Measurements from ENCODE around the gene CCSAP. TPM values are rescaled to one million over a fixed set of nuclear protein-coding genes. Genes with fewer than 3 reads are reported as not detected.

CCSAP gene
- polyA plus RNA-seq, 3 donors = 5.2 to 12.2 (median 6.7) TPM

DNA sequence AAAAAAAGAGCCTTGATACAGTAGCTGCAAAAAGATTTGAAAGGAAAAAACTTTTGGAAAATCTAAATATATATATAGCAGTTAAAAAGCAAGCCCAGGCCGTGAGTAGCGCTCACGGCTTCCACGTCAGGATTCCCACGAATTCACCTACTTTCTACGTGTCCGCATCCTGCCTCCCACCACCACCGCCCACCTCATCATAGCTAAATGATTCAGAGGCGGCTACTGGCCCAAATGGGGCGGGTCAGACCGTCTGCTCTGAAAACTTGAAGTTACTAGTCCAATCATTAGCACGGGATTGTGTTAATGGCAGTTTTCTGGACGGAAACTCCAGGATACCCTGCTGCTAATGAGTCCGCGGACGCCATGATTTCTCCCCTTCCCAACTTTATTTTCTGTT is 1.3 kb upstream of the CCSAP start:
- peaks cover 37% of the 10 kb centered on the region for H3K4me1 Mint-ChIP-seq
- H3K9me3 Mint-ChIP-seq = peaks cover 0 to 6% (median 4%) of the 10 kb centered on the region in 7 donors
- intact Hi-C loops (cut with micrococcal nuclease) = loop anchor here (5.0 kb wide), 2 partner anchors 72 to 77 kb away; partner anchors contain the start of gene RAB4A (in 1 of the 2)
- peaks cover 29% of the 10 kb centered on the region for H3K79me2 ChIP-seq (ENCODE audit: insufficient read depth, low read length)
- H2AFZ ChIP-seq (ENCODE audit: insufficient read depth, low read depth, low read length, poor library complexity, severe bottlenecking) = no peak overlapping the region
- no peak for DNase-seq
- H3K27ac ChIP-seq (ENCODE audit: low read depth in 1 of 2, low read length in 2 of 2) = no peak overlapping the region
- H3K36me3 Mint-ChIP-seq = peaks cover 0 to 5% of the 10 kb centered on the region in 2 donors
- peak overlapping the region; percentile 91 to 93 for H3K4me3 Mint-ChIP-seq
- TF ChIP-seq, protein P1, sequence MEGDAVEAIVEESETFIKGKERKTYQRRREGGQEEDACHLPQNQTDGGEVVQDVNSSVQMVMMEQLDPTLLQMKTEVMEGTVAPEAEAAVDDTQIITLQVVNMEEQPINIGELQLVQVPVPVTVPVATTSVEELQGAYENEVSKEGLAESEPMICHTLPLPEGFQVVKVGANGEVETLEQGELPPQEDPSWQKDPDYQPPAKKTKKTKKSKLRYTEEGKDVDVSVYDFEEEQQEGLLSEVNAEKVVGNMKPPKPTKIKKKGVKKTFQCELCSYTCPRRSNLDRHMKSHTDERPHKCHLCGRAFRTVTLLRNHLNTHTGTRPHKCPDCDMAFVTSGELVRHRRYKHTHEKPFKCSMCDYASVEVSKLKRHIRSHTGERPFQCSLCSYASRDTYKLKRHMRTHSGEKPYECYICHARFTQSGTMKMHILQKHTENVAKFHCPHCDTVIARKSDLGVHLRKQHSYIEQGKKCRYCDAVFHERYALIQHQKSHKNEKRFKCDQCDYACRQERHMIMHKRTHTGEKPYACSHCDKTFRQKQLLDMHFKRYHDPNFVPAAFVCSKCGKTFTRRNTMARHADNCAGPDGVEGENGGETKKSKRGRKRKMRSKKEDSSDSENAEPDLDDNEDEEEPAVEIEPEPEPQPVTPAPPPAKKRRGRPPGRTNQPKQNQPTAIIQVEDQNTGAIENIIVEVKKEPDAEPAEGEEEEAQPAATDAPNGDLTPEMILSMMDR (IDR thresholded peaks at IDR 0.05) = no peak
- WGBS (ENCODE audit: insufficient coverage) = 91% methylated on average over 10 of the region's 16 CpGs
- H3K4me2 ChIP-seq (replicated peaks; ENCODE audit: extremely low read depth, low read length, poor library complexity, severe bottlenecking) = peak overlapping the region; percentile 93
- no peaks in the 10 kb centered on the region for H3K9me3 ChIP-seq (replicated peaks in 1 of 2; ENCODE audit: control insufficient read depth in 1 of 2, insufficient read depth in 1 of 2, low read length in 2 of 2)
- H3K4me1 ChIP-seq (ENCODE audit: control insufficient read depth in 1 of 2, insufficient read depth in 2 of 2, low read length in 2 of 2) = peaks cover 29 to 41% of the 10 kb centered on the region in 2 donors
- H3K27me3 ChIP-seq (ENCODE audit: control insufficient read depth in 2 of 2, insufficient read depth in 2 of 2, low read length in 2 of 2) = no peaks in the 10 kb centered on the region
- H3K27me3 Mint-ChIP-seq (ENCODE audit: low read depth in 3 of 3) = peaks cover 4 to 13% (median 12%) of the 10 kb centered on the region in 3 donors
- no peak overlapping the region for H3K27ac Mint-ChIP-seq
- no peaks in the 10 kb centered on the region for H3K36me3 ChIP-seq (replicated peaks in 1 of 2; ENCODE audit: control insufficient read depth in 1 of 2, insufficient read depth in 2 of 2, low read length in 2 of 2)
- H4K20me1 ChIP-seq (ENCODE audit: insufficient read depth, low read length) = peaks cover 15% of the 10 kb centered on the region
- no peak overlapping the region for H3K9ac ChIP-seq (ENCODE audit: insufficient read depth, low read length, poor library complexity, severe bottlenecking)
- H3K4me3 ChIP-seq (replicated peaks in 1 of 3; ENCODE audit: low read depth in 2 of 3, low read length in 3 of 3) = peak overlapping the region in 1 of 3 experiments; percentile 84

DNA sequence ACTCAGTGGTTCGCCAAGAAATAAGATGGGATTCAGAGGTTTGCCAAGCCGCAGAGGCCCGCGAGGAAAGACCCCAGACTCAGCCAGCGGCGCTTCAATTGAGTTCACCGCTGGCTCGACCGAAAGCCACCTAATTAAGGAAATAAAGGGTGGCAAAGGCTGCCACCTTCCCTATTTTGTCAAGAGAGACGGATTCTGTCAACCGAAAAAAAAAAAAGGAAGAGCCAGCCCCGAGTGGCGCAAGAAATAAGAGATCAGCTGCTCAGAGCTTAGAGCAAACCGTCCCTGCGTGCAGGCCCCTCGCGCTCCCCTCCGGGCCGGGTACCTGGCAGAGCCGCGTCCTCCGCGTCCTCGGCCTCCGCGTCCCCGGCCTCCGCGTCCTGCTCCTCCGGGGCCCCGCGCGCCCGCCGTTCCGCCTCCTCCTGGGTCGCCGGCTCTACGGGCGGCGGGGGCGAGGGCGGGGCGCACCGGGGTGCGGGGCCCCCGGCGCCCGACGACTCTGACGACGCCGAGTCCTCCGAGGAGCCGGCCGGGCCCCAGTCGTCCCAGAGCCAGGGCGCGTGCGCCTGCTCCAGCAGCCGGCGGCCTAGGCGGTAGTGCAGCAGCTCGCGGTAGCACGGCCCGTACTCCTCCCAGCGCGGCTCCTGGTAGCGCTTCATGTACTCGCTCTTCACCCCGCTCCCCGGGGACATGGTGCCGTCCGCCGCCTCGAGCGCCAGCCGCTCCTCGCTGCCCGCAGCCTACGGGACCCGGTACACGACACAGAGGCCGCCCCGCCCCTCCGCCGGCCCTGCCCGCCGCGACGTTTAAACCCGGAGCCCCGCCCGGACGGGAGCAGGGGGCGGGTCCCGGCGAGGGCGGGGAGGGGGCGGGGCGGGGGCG is 832 bp downstream of the CCSAP start:
- WGBS (ENCODE audit: insufficient coverage) = under 1% methylated on average over 89 of the region's 103 CpGs
- peaks cover 5 to 6% of the 10 kb centered on the region in 2 donors for H3K36me3 Mint-ChIP-seq
- H3K27ac Mint-ChIP-seq = peak overlapping the region; percentile 87 to 97 (median 94)
- H3K9me3 Mint-ChIP-seq = peaks cover 0 to 6% (median 4%) of the 10 kb centered on the region in 7 donors
- Histone ChIP-seq H3K27ac (ENCODE audit: low read depth in 1 of 2, low read length in 2 of 2) (peak overlapping the region; percentile 69 to 79), H4K20me1 (ENCODE audit: insufficient read depth, low read length) (peaks cover 21% of the 10 kb centered on the region), H3K9me3 (replicated peaks in 1 of 2; ENCODE audit: control insufficient read depth in 1 of 2, insufficient read depth in 1 of 2, low read length in 2 of 2) (no peaks in the 10 kb centered on the region), H3K79me2 (ENCODE audit: insufficient read depth, low read length) (peaks cover 51% of the 10 kb centered on the region), H3K9ac (ENCODE audit: insufficient read depth, low read length, poor library complexity, severe bottlenecking) (peak overlapping the region; percentile 93), H3K36me3 (replicated peaks in 1 of 2; ENCODE audit: control insufficient read depth in 1 of 2, insufficient read depth in 2 of 2, low read length in 2 of 2) (no peaks in the 10 kb centered on the region), H3K4me3 (replicated peaks in 1 of 3; ENCODE audit: low read depth in 2 of 3, low read length in 3 of 3) (peak overlapping the region; percentile 47 to 93 (median 84)), H3K4me1 (ENCODE audit: control insufficient read depth in 1 of 2, insufficient read depth in 2 of 2, low read length in 2 of 2) (peaks cover 38 to 56% of the 10 kb centered on the region in 2 donors), H3K4me2 (replicated peaks; ENCODE audit: extremely low read depth, low read length, poor library complexity, severe bottlenecking) (peak overlapping the region; percentile 93), H2AFZ (ENCODE audit: insufficient read depth, low read depth, low read length, poor library complexity, severe bottlenecking) (peak overlapping the region; percentile 96), H3K27me3 (ENCODE audit: control insufficient read depth in 2 of 2, insufficient read depth in 2 of 2, low read length in 2 of 2) (no peaks in the 10 kb centered on the region)
- peaks cover 4 to 11% (median 8%) of the 10 kb centered on the region in 3 donors for H3K27me3 Mint-ChIP-seq (ENCODE audit: low read depth in 3 of 3)
- DNase-seq = peak; percentile 80 to 89 (median 83)
- intact Hi-C loops (cut with micrococcal nuclease) = loop anchor here (2.0 to 5.0 kb wide), 3 partner anchors 70 to 171 kb away; partner anchors contain the start of gene RAB4A (in 1 of the 2)
- H3K4me3 Mint-ChIP-seq = peak overlapping the region; percentile 91 to 93
- peaks cover 54% of the 10 kb centered on the region for H3K4me1 Mint-ChIP-seq
- TF ChIP-seq, protein P1 (IDR thresholded peaks at IDR 0.05) = no peak
